ENCODE measurements around the gene SLC25A39. TPM values are rescaled to one million over a fixed set of nuclear protein-coding genes. Genes with fewer than 3 reads are reported as not detected.

The SLC25A39 gene
- total RNA-seq, 4 donors from 2014 or later = 93.2 to 148 (median 107) TPM

GRCh38 chr17:44351961-44352827, 27.6 kb upstream of the SLC25A39 start:
- 73% methylated on average over 10 of the region's 36 CpGs; no CpG with 5 or more reads in 1 of the 2 donors for WGBS, 2 donors
- DNase-seq = no peak
- TF ChIP-seq CTCF (IDR thresholded peaks at IDR 0.05) = no peak
- no peak for TF ChIP-seq POLR2A (IDR thresholded peaks at IDR 0.05)
- intact Hi-C loops (cut with DNase I) = no loop called here
- no peak overlapping the region for H3K27ac ChIP-seq
- peaks cover 32 to 53% (median 35%) of the 10 kb centered on the region in 3 donors for H3K36me3 ChIP-seq
- no peak overlapping the region for H3K4me3 ChIP-seq
- peaks cover 16 to 44% (median 18%) of the 10 kb centered on the region in 3 donors for H3K4me1 ChIP-seq
- H3K9me3 ChIP-seq = no peaks in the 10 kb centered on the region
- no peaks in the 10 kb centered on the region for H3K27me3 ChIP-seq

GRCh38 chr17:44351464-44351863, 26.8 kb upstream of the SLC25A39 start:
- intact Hi-C loops (cut with DNase I) = no loop called here
- peaks cover 32 to 53% (median 35%) of the 10 kb centered on the region in 3 donors for H3K36me3 ChIP-seq
- H3K9me3 ChIP-seq = no peaks in the 10 kb centered on the region
- 70% methylated on average over 3 of the region's 8 CpGs; no CpG with 5 or more reads in 1 of the 2 donors for WGBS, 2 donors
- TF ChIP-seq CTCF (IDR thresholded peaks at IDR 0.05) (no peak), POLR2A (IDR thresholded peaks at IDR 0.05) (no peak)
- no peak overlapping the region for H3K4me3 ChIP-seq
- peaks cover 17 to 52% (median 18%) of the 10 kb centered on the region in 3 donors for H3K4me1 ChIP-seq
- no peak overlapping the region for H3K27ac ChIP-seq
- no peak for DNase-seq
- H3K27me3 ChIP-seq = no peaks in the 10 kb centered on the region

DNA sequence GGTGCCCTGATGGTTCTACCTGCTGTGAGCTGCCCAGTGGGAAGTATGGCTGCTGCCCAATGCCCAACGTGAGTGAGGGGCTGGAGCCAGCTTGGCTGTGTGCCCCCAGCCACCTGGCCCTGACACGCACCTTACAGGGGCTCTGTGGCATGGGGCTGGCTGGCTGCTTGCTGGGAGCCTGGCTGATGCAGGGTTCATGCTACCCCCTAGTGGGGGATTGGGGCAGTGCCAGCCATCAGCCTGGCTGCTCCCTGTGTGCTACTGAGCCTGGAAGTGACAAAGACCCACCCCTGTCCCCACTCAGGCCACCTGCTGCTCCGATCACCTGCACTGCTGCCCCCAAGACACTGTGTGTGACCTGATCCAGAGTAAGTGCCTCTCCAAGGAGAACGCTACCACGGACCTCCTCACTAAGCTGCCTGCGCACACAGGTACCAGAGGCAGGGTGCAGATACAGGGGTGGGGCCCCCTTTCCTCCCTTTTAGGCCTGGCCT, 26.2 kb upstream of the SLC25A39 start:
- WGBS, 2 donors = 0 to 90% methylated on average over 1 to 2 of the region's 6 CpGs
- H3K4me3 ChIP-seq = no peak overlapping the region
- no peaks in the 10 kb centered on the region for H3K27me3 ChIP-seq
- no peak overlapping the region for H3K27ac ChIP-seq
- no peak for TF ChIP-seq POLR2A (IDR thresholded peaks at IDR 0.05)
- peak; percentile 59 to 81 (median 66) for TF ChIP-seq CTCF (IDR thresholded peaks at IDR 0.05)
- H3K36me3 ChIP-seq = peaks cover 32 to 53% (median 35%) of the 10 kb centered on the region in 3 donors
- peaks cover 24 to 58% (median 24%) of the 10 kb centered on the region in 3 donors for H3K4me1 ChIP-seq
- H3K9me3 ChIP-seq = no peaks in the 10 kb centered on the region
- intact Hi-C loops (cut with DNase I) = no loop called here
- DNase-seq = no peak

DNA sequence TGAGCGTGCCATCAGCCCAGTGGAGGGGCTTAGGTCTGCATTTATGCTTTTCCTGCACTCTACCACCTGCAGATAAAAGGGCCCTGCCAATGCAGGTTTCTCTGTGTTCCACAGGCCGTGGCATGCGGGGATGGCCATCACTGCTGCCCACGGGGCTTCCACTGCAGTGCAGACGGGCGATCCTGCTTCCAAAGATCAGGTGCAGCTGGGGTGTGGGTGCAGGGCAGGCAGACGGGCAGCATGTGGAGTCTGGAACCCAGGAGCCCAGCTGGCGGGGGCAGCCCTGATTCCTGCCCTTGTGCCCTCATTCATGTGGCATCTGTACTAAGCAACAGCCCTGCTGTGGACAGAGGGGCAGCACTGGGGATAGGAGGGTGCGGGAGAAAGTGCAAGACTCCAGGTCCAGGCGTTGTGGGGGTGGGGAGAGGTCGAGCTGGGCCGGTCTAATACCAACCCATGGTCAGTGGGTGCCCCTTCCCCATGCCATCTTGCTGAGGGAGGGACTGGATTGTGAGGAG, 25.0 kb upstream of the SLC25A39 start:
- WGBS, 2 donors = 69% methylated on average over 3 of the region's 12 CpGs; no CpG with 5 or more reads in 1 of the 2 donors
- H3K4me1 ChIP-seq = peaks cover 26 to 64% (median 27%) of the 10 kb centered on the region in 3 donors
- intact Hi-C loops (cut with DNase I) = no loop called here

More for the DNA sequence above, 25.0 kb upstream of the SLC25A39 start:
- peaks cover 32 to 53% (median 35%) of the 10 kb centered on the region in 3 donors for H3K36me3 ChIP-seq
- H3K4me3 ChIP-seq = no peak overlapping the region
- no peaks in the 10 kb centered on the region for H3K27me3 ChIP-seq
- no peak for DNase-seq
- peak overlapping the region in 3 of 4 donors; percentile 97 to 100 (median 99) for H3K27ac ChIP-seq
- no peaks in the 10 kb centered on the region for H3K9me3 ChIP-seq
- TF ChIP-seq POLR2A (IDR thresholded peaks at IDR 0.05) (no peak), CTCF (IDR thresholded peaks at IDR 0.05) (no peak)
